Right atrium auricular region (tissue), 2 donors: ENCODE results near the gene MYO5C. TPM values are rescaled to one million over a fixed set of nuclear protein-coding genes. Genes with fewer than 3 reads are reported as not detected.
A peak's percentile ranks its signal among the peaks of the same experiment; 100 is the strongest.

ENCODE experiments used
- DNase-seq: peaks from one replicate; pipeline ENCODE4 v3.0.0-alpha.2; 2019; ENCODE audit warnings: low spot score
- H3K27ac ChIP-seq, 2 donors: fragments of 200-600 bp; sonication (generic); 1 replicate in 1 of 2; 2 replicates in 1 of 2; pipeline ENCODE4 v1.5.1; 2016 to 2019
- H3K27me3 ChIP-seq, 2 donors: fragments of 200-600 bp; sonication (generic); one replicate each; pipeline versions ENCODE4 v1.5.1 to v1.6.0; 2017 to 2019
- H3K36me3 ChIP-seq: fragments of 200-600 bp; sonication (generic); one replicate; pipeline ENCODE4 v1.5.1; 2016
- H3K4me1 ChIP-seq, 2 donors: fragments of 200-600 bp; sonication (generic); one replicate each; pipeline versions ENCODE4 v1.5.1 to v1.6.0; 2017 to 2019
- H3K4me3 ChIP-seq, 2 donors: fragments of 200-600 bp; sonication (generic); 1 replicate in 1 of 2; 2 replicates in 1 of 2; pipeline ENCODE4 v1.5.1; 2017 to 2019; ENCODE audit warnings: mild to moderate bottlenecking in 1 of 2, moderate library complexity in 1 of 2
- H3K9me3 ChIP-seq, 2 donors: fragments of 200-600 bp; sonication (generic); one replicate each; pipeline ENCODE4 v1.5.1; 2019
- total RNA-seq, 2 donors: library from RNA; depleted of rRNA; stranded (reverse); fragments of >200 nt; gene quantifications; one replicate each; pipeline ENCODE4 v1.1.0, GENCODE V29; 2016
- TF ChIP-seq, protein P1 (sequence below), 2 donors: fragments of 200-600 bp; sonication (generic); IDR thresholded peaks; one replicate each; pipeline ENCODE4 v1.5.1; 2019; ENCODE audit warnings: antibody characterized with exemption in 2 of 2

The MYO5C gene
- total RNA-seq, 2 donors from 2014 or later = 2.0 to 5.3 TPM

- peak overlapping the region in 1 of 2 donors; percentile 93 for H3K27ac ChIP-seq
- H3K36me3 ChIP-seq = no peaks in the 10 kb centered on the region
- no peaks in the 10 kb centered on the region for H3K9me3 ChIP-seq
- TF ChIP-seq, protein P1, sequence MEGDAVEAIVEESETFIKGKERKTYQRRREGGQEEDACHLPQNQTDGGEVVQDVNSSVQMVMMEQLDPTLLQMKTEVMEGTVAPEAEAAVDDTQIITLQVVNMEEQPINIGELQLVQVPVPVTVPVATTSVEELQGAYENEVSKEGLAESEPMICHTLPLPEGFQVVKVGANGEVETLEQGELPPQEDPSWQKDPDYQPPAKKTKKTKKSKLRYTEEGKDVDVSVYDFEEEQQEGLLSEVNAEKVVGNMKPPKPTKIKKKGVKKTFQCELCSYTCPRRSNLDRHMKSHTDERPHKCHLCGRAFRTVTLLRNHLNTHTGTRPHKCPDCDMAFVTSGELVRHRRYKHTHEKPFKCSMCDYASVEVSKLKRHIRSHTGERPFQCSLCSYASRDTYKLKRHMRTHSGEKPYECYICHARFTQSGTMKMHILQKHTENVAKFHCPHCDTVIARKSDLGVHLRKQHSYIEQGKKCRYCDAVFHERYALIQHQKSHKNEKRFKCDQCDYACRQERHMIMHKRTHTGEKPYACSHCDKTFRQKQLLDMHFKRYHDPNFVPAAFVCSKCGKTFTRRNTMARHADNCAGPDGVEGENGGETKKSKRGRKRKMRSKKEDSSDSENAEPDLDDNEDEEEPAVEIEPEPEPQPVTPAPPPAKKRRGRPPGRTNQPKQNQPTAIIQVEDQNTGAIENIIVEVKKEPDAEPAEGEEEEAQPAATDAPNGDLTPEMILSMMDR (IDR thresholded peaks at IDR 0.05) = no peak
- H3K27me3 ChIP-seq = no peaks in the 10 kb centered on the region
- no peak for DNase-seq
- H3K4me3 ChIP-seq = peak overlapping the region in 1 of 2 donors; percentile 78
- peaks cover 0 to 21% of the 10 kb centered on the region in 2 donors for H3K4me1 ChIP-seq
Observed at GRCh38 chr15:52180851-52181450, 114.7 kb downstream of the MYO5C start.

DNA sequence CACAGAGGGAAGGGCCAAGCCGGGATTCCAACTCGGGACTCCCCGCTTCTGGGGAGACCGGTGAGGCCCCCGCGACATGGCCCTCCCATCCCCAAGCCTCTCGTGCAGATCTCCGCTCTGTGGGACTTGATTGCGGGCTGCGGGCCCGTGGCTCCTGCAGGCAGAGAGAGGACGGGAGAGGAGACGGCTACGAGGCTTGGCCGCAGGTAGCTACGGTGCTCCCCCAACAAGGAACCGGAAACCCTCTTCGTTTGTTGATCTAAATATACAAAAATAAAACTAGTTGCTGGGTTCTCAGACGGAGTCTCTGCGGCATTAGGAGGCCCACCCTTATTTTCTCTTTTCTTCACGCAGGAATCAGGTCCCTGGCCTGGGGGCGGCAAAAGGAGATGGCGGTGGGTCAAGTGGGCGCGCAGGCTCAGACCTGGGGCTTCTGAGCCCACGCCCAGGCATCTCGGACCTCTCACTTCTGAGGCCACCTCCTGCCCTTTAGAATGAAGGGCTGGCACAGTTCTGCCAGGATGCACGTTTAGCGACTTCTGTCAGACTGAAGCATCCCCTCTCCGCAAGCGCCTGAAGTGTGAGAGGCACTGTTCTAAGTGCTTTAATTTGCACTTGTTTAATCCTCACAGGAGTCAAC lies 115.3 kb downstream of the MYO5C start:
- TF ChIP-seq, protein P1 (IDR thresholded peaks at IDR 0.05) = no peak
- Histone ChIP-seq H3K27me3 (no peaks in the 10 kb centered on the region), H3K4me1 (peaks cover 0 to 18% of the 10 kb centered on the region in 2 donors), H3K9me3 (no peaks in the 10 kb centered on the region), H3K4me3 (peak overlapping the region; percentile 68 to 78), H3K36me3 (no peaks in the 10 kb centered on the region), H3K27ac (peak overlapping the region; percentile 86 to 93)
- no peak for DNase-seq

DNA sequence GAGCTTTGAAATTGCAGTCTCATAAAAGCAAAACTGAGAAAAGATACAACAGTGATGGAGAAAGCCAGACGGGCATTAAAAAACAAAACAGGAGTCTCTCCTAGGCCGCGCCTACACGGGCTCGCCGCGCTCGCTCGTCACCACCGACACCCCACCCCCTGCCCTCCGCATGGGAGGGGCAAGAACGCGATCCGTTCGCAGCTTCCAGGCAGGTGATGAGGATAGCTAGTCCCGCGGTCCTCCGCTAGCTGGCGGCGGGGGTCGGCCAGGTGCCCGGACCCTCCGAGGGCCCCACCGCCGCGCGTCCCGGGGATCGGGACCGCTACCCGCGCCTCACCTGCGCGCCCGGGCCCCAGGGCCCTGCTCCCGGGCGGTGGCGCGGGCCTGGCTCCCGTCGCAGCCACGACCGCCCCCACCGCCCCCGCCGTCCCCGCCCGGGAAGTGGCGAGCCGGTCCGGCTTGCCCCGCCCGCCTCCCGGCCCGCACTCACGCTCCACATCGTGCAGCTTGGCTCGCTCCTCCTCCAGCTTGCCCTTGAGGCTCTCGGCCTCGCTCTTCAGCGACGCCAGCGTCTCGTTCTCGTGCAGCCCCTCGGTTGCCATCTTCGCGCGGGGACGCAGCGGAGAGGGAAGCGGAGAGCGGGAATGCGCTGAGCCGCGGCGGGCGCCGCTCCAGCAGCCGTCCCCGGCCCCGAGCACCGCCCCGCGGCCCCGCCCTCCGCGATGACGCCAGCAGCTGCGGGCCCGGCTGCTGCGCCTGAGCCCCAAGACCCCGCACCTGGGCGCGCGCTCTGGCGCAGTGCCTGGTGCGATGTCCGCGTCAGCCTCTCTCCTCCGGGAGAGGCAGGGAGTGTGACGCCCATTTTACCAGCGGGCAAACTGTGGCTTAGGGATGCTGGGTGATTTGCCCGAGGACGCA lies 116.1 kb downstream of the MYO5C start:
- TF ChIP-seq, protein P1 (IDR thresholded peaks at IDR 0.05) = no peak
- H3K4me1 ChIP-seq = peaks cover 0 to 15% of the 10 kb centered on the region in 2 donors
- H3K36me3 ChIP-seq = no peaks in the 10 kb centered on the region
- DNase-seq = peak; percentile 85
- H3K27me3 ChIP-seq = no peaks in the 10 kb centered on the region
- no peaks in the 10 kb centered on the region for H3K9me3 ChIP-seq
- H3K4me3 ChIP-seq = peak overlapping the region; percentile 68 to 78
- H3K27ac ChIP-seq = peak overlapping the region; percentile 86 to 93

GRCh38 chr15:52178765-52179164 lies 116.8 kb downstream of the MYO5C start:
- Histone ChIP-seq H3K27me3 (no peaks in the 10 kb centered on the region), H3K4me1 (peaks cover 0 to 15% of the 10 kb centered on the region in 2 donors), H3K4me3 (peak overlapping the region; percentile 68 to 78), H3K9me3 (no peaks in the 10 kb centered on the region), H3K36me3 (no peaks in the 10 kb centered on the region), H3K27ac (peak overlapping the region; percentile 86 to 93)
- no peak for DNase-seq
- TF ChIP-seq, protein P1 (IDR thresholded peaks at IDR 0.05) = no peak

- Histone ChIP-seq H3K9me3 (no peaks in the 10 kb centered on the region), H3K4me3 (no peak overlapping the region), H3K36me3 (no peaks in the 10 kb centered on the region), H3K27me3 (no peaks in the 10 kb centered on the region), H3K27ac (no peak overlapping the region), H3K4me1 (no peaks in the 10 kb centered on the region)
- TF ChIP-seq, protein P1 (IDR thresholded peaks at IDR 0.05) = no peak
- no peak for DNase-seq
Observed at GRCh38 chr15:52172869-52173268, 122.7 kb downstream of the MYO5C start.
